CD4-positive, alpha-beta T cell treated with Interleukin-1 beta for 1 hour (primary cell): ENCODE results near the gene ARHGAP26.

Experiments used
- DNase-seq, 2 donors: peaks; one replicate each; pipeline ENCODE4 v3.0.0-alpha.2; 2020 to 2022

Gene ARHGAP26

GRCh38 chr5:143265995-143266394 lies 495.8 kb downstream of the ARHGAP26 start:
- no peak for DNase-seq

GRCh38 chr5:143267186-143267585 lies 497.0 kb downstream of the ARHGAP26 start:
- DNase-seq = no peak

GRCh38 chr5:143268388-143268787 lies 498.2 kb downstream of the ARHGAP26 start:
- no peak for DNase-seq

GRCh38 chr5:143271431-143271830 lies 501.3 kb downstream of the ARHGAP26 start:
- no peak for DNase-seq

GRCh38 chr5:143274952-143275351 lies 504.8 kb downstream of the ARHGAP26 start:
- DNase-seq = no peak

GRCh38 chr5:143275512-143276363 lies 505.6 kb downstream of the ARHGAP26 start:
- no peak for DNase-seq

GRCh38 chr5:143277536-143277935 lies 507.4 kb downstream of the ARHGAP26 start:
- DNase-seq = no peak
